Mesothelial cell of epicardium (in vitro differentiated cells): ENCODE measurements around the gene SFXN4. TPM values are rescaled to one million over a fixed set of nuclear protein-coding genes. Genes with fewer than 3 reads are reported as not detected.
"Not testable (repeated sequence)": the region's sequence is repeated elsewhere in the genome, so short reads cannot be mapped to it uniquely, and the experiment has no call there.

Source experiments
- DNase-seq, 2 experiments: peaks; one replicate each; pipeline ENCODE4 v3.0.0; 2021; ENCODE audit warnings: low spot score in 2 of 2; ENCODE audit not compliant: unreplicated experiment in 2 of 2
- H3K27ac Mint-ChIP-seq: 2 replicates; pipeline ENCODE4 v1.8.0; 2021; ENCODE audit warnings: mixed read lengths
- H3K27me3 Mint-ChIP-seq: 2 replicates; pipeline ENCODE4 v1.8.0; 2021; ENCODE audit warnings: low read depth, mixed read lengths
- H3K36me3 Mint-ChIP-seq: 2 replicates; pipeline ENCODE4 v1.8.0; 2021; ENCODE audit warnings: mixed read lengths
- H3K4me1 Mint-ChIP-seq: 2 replicates; pipeline ENCODE4 v1.8.0; 2021; ENCODE audit warnings: mixed read lengths
- H3K4me3 Mint-ChIP-seq: 2 replicates; pipeline ENCODE4 v1.8.0; 2021; ENCODE audit warnings: mild to moderate bottlenecking, moderate library complexity, mixed read lengths
- H3K9me3 Mint-ChIP-seq: 2 replicates; pipeline ENCODE4 v1.8.0; 2021; ENCODE audit warnings: mixed read lengths
- CTCF ChIP-seq: fragments of 200-600 bp; sonication (generic); IDR thresholded peaks from one replicate; pipeline ENCODE4 v1.5.0; 2021; ENCODE audit warnings: antibody characterized with exemption; ENCODE audit not compliant: unreplicated experiment
- total RNA-seq: library from RNA; stranded (reverse); gene quantifications from 3 replicates; pipeline ENCODE4 v1.2.1, GENCODE V29; 2021

The SFXN4 gene
- total RNA-seq, 1 donor from 2014 or later: 37.2 TPM

- Mint-ChIP-seq H3K4me3 (no peak overlapping the region), H3K4me1 (no peaks in the 10 kb centered on the region), H3K27me3 (no peaks in the 10 kb centered on the region), H3K9me3 (no peaks in the 10 kb centered on the region), H3K36me3 (peaks cover 21% of the 10 kb centered on the region), H3K27ac (no peak overlapping the region)
- TF ChIP-seq CTCF: no peak
- no peak for DNase-seq
Observed at GRCh38 chr10:119139464-119140067, 25.9 kb downstream of the SFXN4 start.

- Mint-ChIP-seq H3K4me3 (no peak overlapping the region), H3K27ac (no peak overlapping the region), H3K9me3 (no peaks in the 10 kb centered on the region), H3K4me1 (no peaks in the 10 kb centered on the region), H3K36me3 (peaks cover 22% of the 10 kb centered on the region), H3K27me3 (no peaks in the 10 kb centered on the region)
- DNase-seq: no peak
- no peak for TF ChIP-seq CTCF
Observed at GRCh38 chr10:119138346-119139306, 26.9 kb downstream of the SFXN4 start.

GRCh38 chr10:119137878-119138277 lies 27.6 kb downstream of the SFXN4 start:
- H3K4me1 Mint-ChIP-seq, H3K4me3 Mint-ChIP-seq, DNase-seq, H3K27me3 Mint-ChIP-seq, H3K9me3 Mint-ChIP-seq, H3K27ac Mint-ChIP-seq: not testable (repeated sequence)
- peaks cover 25% of the 10 kb centered on the region for H3K36me3 Mint-ChIP-seq

GRCh38 chr10:119136084-119136483 lies 29.4 kb downstream of the SFXN4 start:
- Mint-ChIP-seq H3K27me3 (no peaks in the 10 kb centered on the region), H3K36me3 (peaks cover 34% of the 10 kb centered on the region), H3K9me3 (no peaks in the 10 kb centered on the region), H3K4me3 (no peak overlapping the region), H3K27ac (no peak overlapping the region), H3K4me1 (no peaks in the 10 kb centered on the region)
- no peak for TF ChIP-seq CTCF
- no peak for DNase-seq

GRCh38 chr10:119135513-119135881 lies 30.0 kb downstream of the SFXN4 start:
- H3K4me1 Mint-ChIP-seq: no peaks in the 10 kb centered on the region
- H3K27me3 Mint-ChIP-seq: no peaks in the 10 kb centered on the region
- TF ChIP-seq CTCF: no peak
- no peak for DNase-seq
- no peaks in the 10 kb centered on the region for H3K9me3 Mint-ChIP-seq
- H3K4me3 Mint-ChIP-seq: no peak overlapping the region
- peaks cover 37% of the 10 kb centered on the region for H3K36me3 Mint-ChIP-seq
- no peak overlapping the region for H3K27ac Mint-ChIP-seq

GRCh38 chr10:119133949-119134348 lies 31.6 kb downstream of the SFXN4 start:
- no peaks in the 10 kb centered on the region for H3K27me3 Mint-ChIP-seq
- peaks cover 45% of the 10 kb centered on the region for H3K36me3 Mint-ChIP-seq
- DNase-seq: no peak
- H3K4me3 Mint-ChIP-seq: no peak overlapping the region
- no peak for TF ChIP-seq CTCF
- no peak overlapping the region for H3K27ac Mint-ChIP-seq
- no peaks in the 10 kb centered on the region for H3K4me1 Mint-ChIP-seq
- H3K9me3 Mint-ChIP-seq: no peaks in the 10 kb centered on the region
